ENCODE measurements around the gene DNM2. TPM values are rescaled to one million over a fixed set of nuclear protein-coding genes. Genes with fewer than 3 reads are reported as not detected.
A peak's percentile ranks its signal among the peaks of the same experiment; 100 is the strongest.

DNM2 gene
- total and polyA plus RNA-seq, 2 donors (not counting 1 experiment from before 2014, with no cell fraction given), result 42.6 to 76.8 TPM

DNA sequence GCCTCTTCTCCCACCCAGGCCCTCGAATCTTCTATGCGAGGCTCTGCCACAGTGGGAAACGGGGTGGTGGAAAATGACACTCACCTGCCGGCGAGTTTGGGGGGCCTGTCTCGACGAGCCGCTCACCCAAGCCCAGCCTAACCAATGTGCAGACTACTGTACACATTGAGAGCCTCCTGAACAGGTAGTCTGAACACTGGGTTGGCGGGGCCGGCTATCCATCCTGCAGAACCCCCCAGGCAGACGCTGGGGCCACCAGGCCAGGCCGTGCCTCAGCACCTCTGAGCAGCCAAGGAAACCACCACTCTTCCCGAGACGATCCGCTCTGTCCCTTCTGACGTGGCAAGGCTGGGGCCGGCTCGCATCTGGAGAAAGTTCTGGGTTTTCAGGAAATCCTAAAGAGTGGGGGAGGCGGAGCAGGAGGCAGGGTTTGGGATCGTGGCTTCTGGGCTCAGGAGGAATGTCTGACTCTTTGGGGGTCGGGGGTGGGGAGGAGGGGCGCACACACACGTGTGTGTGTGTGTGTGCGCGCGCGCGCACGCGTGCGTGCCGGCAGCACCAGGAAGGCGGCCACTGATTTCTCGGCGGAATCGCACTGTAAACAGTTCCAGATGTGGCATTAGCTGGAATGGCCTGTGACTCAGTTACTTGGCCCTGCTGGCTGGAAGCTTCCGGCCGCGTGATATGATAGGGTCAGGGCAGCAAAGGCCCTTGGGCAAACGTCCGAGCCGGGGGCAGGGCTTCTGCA is 99.6 kb downstream of the DNM2 start:
- peaks cover 22% of the 10 kb centered on the region for H3K4me1 ChIP-seq (ENCODE audit: control insufficient read depth, extremely low read depth, insufficient read depth, low read length)
- no peak for TF ChIP-seq EZH2 (IDR thresholded peaks at IDR 0.05; ENCODE audit: low read length, missing control alignments)
- TF ChIP-seq, protein P1, sequence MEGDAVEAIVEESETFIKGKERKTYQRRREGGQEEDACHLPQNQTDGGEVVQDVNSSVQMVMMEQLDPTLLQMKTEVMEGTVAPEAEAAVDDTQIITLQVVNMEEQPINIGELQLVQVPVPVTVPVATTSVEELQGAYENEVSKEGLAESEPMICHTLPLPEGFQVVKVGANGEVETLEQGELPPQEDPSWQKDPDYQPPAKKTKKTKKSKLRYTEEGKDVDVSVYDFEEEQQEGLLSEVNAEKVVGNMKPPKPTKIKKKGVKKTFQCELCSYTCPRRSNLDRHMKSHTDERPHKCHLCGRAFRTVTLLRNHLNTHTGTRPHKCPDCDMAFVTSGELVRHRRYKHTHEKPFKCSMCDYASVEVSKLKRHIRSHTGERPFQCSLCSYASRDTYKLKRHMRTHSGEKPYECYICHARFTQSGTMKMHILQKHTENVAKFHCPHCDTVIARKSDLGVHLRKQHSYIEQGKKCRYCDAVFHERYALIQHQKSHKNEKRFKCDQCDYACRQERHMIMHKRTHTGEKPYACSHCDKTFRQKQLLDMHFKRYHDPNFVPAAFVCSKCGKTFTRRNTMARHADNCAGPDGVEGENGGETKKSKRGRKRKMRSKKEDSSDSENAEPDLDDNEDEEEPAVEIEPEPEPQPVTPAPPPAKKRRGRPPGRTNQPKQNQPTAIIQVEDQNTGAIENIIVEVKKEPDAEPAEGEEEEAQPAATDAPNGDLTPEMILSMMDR (conservative IDR thresholded peaks at IDR 0.05 in 1 of 2, IDR thresholded peaks at IDR 0.05 in 1 of 2; ENCODE audit: low read depth in 1 of 2, low read length in 2 of 2), result no peak
- H4K20me1 ChIP-seq (ENCODE audit: control insufficient read depth, extremely low read depth, insufficient read depth, low read length), result no peaks in the 10 kb centered on the region
- H3K36me3 ChIP-seq (ENCODE audit: control insufficient read depth, insufficient read depth, low read length), result peaks cover 42% of the 10 kb centered on the region
- peak overlapping the region; percentile 93 for H3K9ac ChIP-seq (ENCODE audit: insufficient read depth, low read length)
- peak overlapping the region; percentile 95 for H3K27ac ChIP-seq (ENCODE audit: insufficient read depth, low read length)
- no peaks in the 10 kb centered on the region for H3K27me3 ChIP-seq (ENCODE audit: control insufficient read depth, insufficient read depth, low read length)
- peaks cover 32% of the 10 kb centered on the region for H3K79me2 ChIP-seq (ENCODE audit: control insufficient read depth, insufficient read depth, low read length)
- peak overlapping the region; percentile 71 for H3K4me2 ChIP-seq (ENCODE audit: extremely low read depth, insufficient read depth, low read length)
- peak; percentile 90 to 96 for DNase-seq (ENCODE audit: low read depth in 2 of 2)
- no peak overlapping the region for H2AFZ ChIP-seq (ENCODE audit: low read length)
- H3K9me3 ChIP-seq (ENCODE audit: control insufficient read depth, insufficient read depth, low read depth, low read length), result no peaks in the 10 kb centered on the region
- peak overlapping the region; percentile 60 to 80 (median 78) for H3K4me3 ChIP-seq (replicated peaks in 1 of 4; ENCODE audit: control extremely low read depth in 1 of 4, insufficient read depth in 1 of 4, low read depth in 3 of 4, low read length in 4 of 4)

DNA sequence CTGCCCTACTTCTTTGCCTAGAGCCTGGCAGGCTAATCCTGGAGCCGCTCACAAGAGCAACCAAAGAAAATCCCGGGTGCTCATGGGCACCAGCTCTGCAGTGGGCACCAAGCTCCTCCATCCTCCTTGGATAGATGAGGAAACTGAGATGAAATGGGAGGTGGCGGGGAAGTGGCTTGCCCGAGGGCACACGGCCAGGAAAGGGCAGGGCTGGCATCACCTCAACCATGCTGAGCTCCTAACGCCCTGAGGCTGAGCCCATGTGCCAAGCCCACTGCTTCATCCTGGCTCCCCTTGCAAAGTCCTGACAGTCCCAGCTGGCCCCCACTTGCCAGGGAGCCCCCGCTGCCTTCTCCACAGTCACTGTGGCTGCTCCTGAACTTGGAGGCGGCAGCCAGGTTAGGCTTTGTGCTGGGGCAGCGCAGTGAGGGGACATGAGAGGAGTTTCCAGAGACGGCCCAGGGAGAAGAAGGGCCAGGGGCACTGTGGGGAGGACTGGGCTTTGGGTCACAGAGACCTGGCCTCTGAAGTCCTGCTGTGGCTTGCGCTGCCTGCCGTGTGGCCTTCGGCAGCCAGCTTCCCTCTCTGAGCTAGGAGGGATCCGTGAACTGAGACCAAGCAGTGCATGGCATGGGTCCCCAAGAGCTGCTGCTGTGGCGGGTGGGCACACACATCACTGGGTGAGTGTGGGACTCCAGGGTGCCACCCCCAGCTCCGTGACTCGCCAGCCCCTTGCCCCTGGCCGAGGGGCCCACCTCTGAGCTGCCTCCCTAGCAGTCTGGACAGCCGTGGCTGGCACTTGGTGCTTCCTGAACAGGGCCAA is 100.6 kb downstream of the DNM2 start:
- DNase-seq (ENCODE audit: low read depth in 2 of 2), result no peak
- H3K4me3 ChIP-seq (replicated peaks in 1 of 4; ENCODE audit: control extremely low read depth in 1 of 4, insufficient read depth in 1 of 4, low read depth in 3 of 4, low read length in 4 of 4), result no peak overlapping the region

More for the DNA sequence above, 100.6 kb downstream of the DNM2 start:
- Histone ChIP-seq H3K4me1 (ENCODE audit: control insufficient read depth, extremely low read depth, insufficient read depth, low read length) (peaks cover 15% of the 10 kb centered on the region), H3K79me2 (ENCODE audit: control insufficient read depth, insufficient read depth, low read length) (peaks cover 32% of the 10 kb centered on the region), H3K4me2 (ENCODE audit: extremely low read depth, insufficient read depth, low read length) (no peak overlapping the region), H3K36me3 (ENCODE audit: control insufficient read depth, insufficient read depth, low read length) (peaks cover 39% of the 10 kb centered on the region), H4K20me1 (ENCODE audit: control insufficient read depth, extremely low read depth, insufficient read depth, low read length) (no peaks in the 10 kb centered on the region), H3K9ac (ENCODE audit: insufficient read depth, low read length) (peak overlapping the region; percentile 48), H3K27me3 (ENCODE audit: control insufficient read depth, insufficient read depth, low read length) (no peaks in the 10 kb centered on the region), H3K27ac (ENCODE audit: insufficient read depth, low read length) (peak overlapping the region; percentile 95), H2AFZ (ENCODE audit: low read length) (no peak overlapping the region), H3K9me3 (ENCODE audit: control insufficient read depth, insufficient read depth, low read depth, low read length) (no peaks in the 10 kb centered on the region)
- no peak for TF ChIP-seq EZH2 (IDR thresholded peaks at IDR 0.05; ENCODE audit: low read length, missing control alignments)
- TF ChIP-seq, protein P1 (conservative IDR thresholded peaks at IDR 0.05 in 1 of 2, IDR thresholded peaks at IDR 0.05 in 1 of 2; ENCODE audit: low read depth in 1 of 2, low read length in 2 of 2), result no peak

All from fibroblast of lung (primary cell).